ENCODE results near the gene GPNMB.

GPNMB gene

GRCh38 chr7:23315366-23315765 is 68.8 kb downstream of the GPNMB start:
- DNase-seq: no peak
